PC-9 (cell line): ENCODE measurements around the gene LAMB4. TPM values are rescaled to one million over a fixed set of nuclear protein-coding genes. Genes with fewer than 3 reads are reported as not detected.

Source experiments
- BruUV-seq: library from RNA; stranded (reverse); fragments of 400-500 nt; replicated peaks from 2 replicates; lab custom pipeline; 2021; lab: Mats Ljungman, UMichigan
- CTCF ChIA-PET: fragments of 300-600 bp; sonication (Branson Sonifier 250); formaldehyde crosslinking; loops from one replicate; lab custom pipeline; 2022; ENCODE audit warnings: antibody characterized with exemption; lab: Charles Lee
- POLR2A ChIA-PET: fragments of 300-600 bp; sonication (Branson Sonifier 250); formaldehyde crosslinking; loops from one replicate; lab custom pipeline; 2022; ENCODE audit warnings: antibody characterized with exemption; ENCODE audit not compliant: unreplicated experiment; lab: Charles Lee
- DNase-seq, 2 experiments: peaks; one replicate each; pipeline versions ENCODE4 v3.0.0 to v3.0.0-alpha.2; 2015 to 2022; ENCODE audit warnings: mixed read lengths in 1 of 2
- H2AFZ ChIP-seq: fragments of 200-600 bp; sonication (generic); 2 replicates; pipeline ENCODE4 v1.8.1; 2017; ENCODE audit warnings: antibody characterized with exemption
- H3F3A ChIP-seq: fragments of 200-600 bp; sonication (generic); 2 replicates; pipeline ENCODE4 v1.8.1; 2017; ENCODE audit warnings: antibody characterized with exemption, mild to moderate bottlenecking, low read depth; ENCODE audit not compliant: insufficient read depth
- H3K27ac ChIP-seq: fragments of 200-600 bp; sonication (generic); 2 replicates; pipeline ENCODE4 v1.6.1; 2016; ENCODE audit warnings: mixed run types
- H3K27me3 ChIP-seq: fragments of 200-600 bp; sonication (generic); 2 replicates; pipeline ENCODE4 v1.6.1; 2016; ENCODE audit warnings: low read depth, mixed run types; ENCODE audit not compliant: insufficient read depth
- H3K36me3 ChIP-seq: fragments of 200-600 bp; sonication (generic); 2 replicates; pipeline ENCODE4 v1.6.1; 2016; ENCODE audit warnings: low read depth, mixed run types
- H3K4me1 ChIP-seq: fragments of 200-600 bp; sonication (generic); replicated peaks from 2 replicates; pipeline ENCODE4 v1.6.1; 2016; ENCODE audit warnings: mixed run types; ENCODE audit not compliant: insufficient read depth
- H3K4me2 ChIP-seq: fragments of 200-600 bp; sonication (generic); 2 replicates; pipeline ENCODE4 v1.6.1; 2017; ENCODE audit warnings: mixed run types
- H3K4me3 ChIP-seq: fragments of 200-600 bp; sonication (generic); 2 replicates; pipeline ENCODE4 v1.6.1; 2016; ENCODE audit warnings: mixed run types
- H3K79me2 ChIP-seq: fragments of 200-600 bp; sonication (generic); 2 replicates; pipeline ENCODE4 v1.6.1; 2017; ENCODE audit warnings: low read depth, mixed run types
- H3K9me2 ChIP-seq: fragments of 200-600 bp; sonication (generic); 2 replicates; pipeline ENCODE4 v1.8.1; 2017; ENCODE audit warnings: mild to moderate bottlenecking; ENCODE audit not compliant: insufficient read depth
- H3K9me3 ChIP-seq: fragments of 200-600 bp; sonication (generic); 2 replicates; pipeline ENCODE4 v1.8.1; 2016; ENCODE audit warnings: low read depth; ENCODE audit not compliant: insufficient read depth
- H4K20me1 ChIP-seq: fragments of 200-600 bp; sonication (generic); 2 replicates; pipeline ENCODE4 v1.8.1; 2017; ENCODE audit not compliant: insufficient read depth
- EZH2 ChIP-seq: fragments of 200-600 bp; sonication (generic); IDR thresholded peaks from 2 replicates; pipeline ENCODE4 v1.8.0; 2017; ENCODE audit warnings: antibody characterized with exemption, low read depth
- intact Hi-C: fragments of 100-400 bp; cut with micrococcal nuclease; formaldehyde crosslinking; loops from one replicate; pipeline ENCODE4 v1.10.0; 2022; ENCODE audit not compliant: unreplicated experiment
- total RNA-seq: library from RNA; stranded (reverse); gene quantifications from 2 replicates; pipeline ENCODE4 v1.2.3, GENCODE V29; 2021
- TF ChIP-seq, protein P1 (sequence below): fragments of 200-600 bp; sonication (generic); conservative IDR thresholded peaks from 2 replicates; pipeline ENCODE4 v1.6.1; 2017; ENCODE audit warnings: mixed run types, antibody characterized with exemption, mild to moderate bottlenecking, moderate library complexity

The LAMB4 gene
- total RNA-seq, 1 experiment from 2014 or later = 0.83 TPM

DNA sequence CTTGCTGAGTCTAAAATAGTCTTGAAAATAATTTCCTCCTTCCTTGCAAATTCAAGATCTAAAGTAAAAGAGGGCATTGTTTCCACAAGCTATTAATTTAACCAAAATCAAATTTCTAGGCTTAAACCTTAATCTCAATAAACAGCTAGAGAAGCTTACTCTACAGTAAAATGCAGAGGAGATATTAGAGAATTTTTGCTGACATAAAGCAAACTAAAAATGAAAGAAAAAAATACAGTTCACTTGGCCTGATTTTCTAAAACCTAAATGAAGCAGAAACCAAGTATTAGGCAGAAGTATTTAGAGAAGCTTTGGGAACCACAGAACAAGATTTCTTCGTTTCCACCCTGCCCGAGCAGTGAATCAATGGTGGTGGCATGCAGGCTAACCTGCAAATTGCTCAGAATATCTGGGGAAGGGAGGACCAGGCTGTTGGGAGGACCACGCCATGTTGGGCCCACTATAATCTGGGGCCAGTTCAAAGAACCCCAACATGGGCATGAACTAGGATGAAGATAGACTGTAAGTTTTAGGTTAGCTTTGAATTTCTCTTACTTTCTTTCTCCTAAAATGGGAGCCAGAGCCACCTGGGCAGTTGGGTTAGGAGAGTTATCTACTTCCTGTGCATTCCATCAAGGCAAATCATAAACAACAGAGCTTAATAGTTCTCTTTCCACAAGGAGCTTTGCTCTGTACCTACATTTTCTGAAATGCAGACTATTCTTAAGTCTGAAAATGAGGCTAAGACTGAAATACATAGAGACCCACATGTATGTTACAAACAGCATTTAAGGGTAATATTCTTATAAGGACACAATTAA, 131.3 kb downstream of the LAMB4 start:
- no peak for TF ChIP-seq EZH2
- TF ChIP-seq, protein P1, sequence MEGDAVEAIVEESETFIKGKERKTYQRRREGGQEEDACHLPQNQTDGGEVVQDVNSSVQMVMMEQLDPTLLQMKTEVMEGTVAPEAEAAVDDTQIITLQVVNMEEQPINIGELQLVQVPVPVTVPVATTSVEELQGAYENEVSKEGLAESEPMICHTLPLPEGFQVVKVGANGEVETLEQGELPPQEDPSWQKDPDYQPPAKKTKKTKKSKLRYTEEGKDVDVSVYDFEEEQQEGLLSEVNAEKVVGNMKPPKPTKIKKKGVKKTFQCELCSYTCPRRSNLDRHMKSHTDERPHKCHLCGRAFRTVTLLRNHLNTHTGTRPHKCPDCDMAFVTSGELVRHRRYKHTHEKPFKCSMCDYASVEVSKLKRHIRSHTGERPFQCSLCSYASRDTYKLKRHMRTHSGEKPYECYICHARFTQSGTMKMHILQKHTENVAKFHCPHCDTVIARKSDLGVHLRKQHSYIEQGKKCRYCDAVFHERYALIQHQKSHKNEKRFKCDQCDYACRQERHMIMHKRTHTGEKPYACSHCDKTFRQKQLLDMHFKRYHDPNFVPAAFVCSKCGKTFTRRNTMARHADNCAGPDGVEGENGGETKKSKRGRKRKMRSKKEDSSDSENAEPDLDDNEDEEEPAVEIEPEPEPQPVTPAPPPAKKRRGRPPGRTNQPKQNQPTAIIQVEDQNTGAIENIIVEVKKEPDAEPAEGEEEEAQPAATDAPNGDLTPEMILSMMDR = no peak
- intact Hi-C loops = loop anchor here (5.0 kb wide), 1 partner anchor 108 kb away; no protein-coding TSS in a partner anchor
- ChIA-PET POLR2A (interaction anchor here (0.6 to 0.8 kb wide), 3 partner anchors 13 to 81 kb away, joined by 4 to 6 read pairs (median 4); no protein-coding TSS in a partner anchor), CTCF (interaction anchor here (1.3 kb wide), 1 partner anchor 147 kb away, joined by 3 read pairs; no protein-coding TSS in a partner anchor)
- no peak overlapping the region for H2AFZ ChIP-seq
- H3K27me3 ChIP-seq = no peaks in the 10 kb centered on the region
- peak overlapping the region; percentile 86 for H3K4me2 ChIP-seq
- H3K9me3 ChIP-seq = no peaks in the 10 kb centered on the region
- peak overlapping the region; percentile 75 for H3K27ac ChIP-seq
- peaks cover 34% of the 10 kb centered on the region; the same call in 1 of the 2 replicates for H3K79me2 ChIP-seq
- peak in 1 of 2 experiments; percentile 53 for DNase-seq
- H3K4me3 ChIP-seq = peak overlapping the region; percentile 1; the same call in 1 of the 2 replicates
- H3K36me3 ChIP-seq = peaks cover 12% of the 10 kb centered on the region; the same call in 1 of the 2 replicates
- H4K20me1 ChIP-seq = no peaks in the 10 kb centered on the region
- BruUV-seq = no TSS peak
- no peaks in the 10 kb centered on the region for H3K9me2 ChIP-seq
- H3F3A ChIP-seq = peaks cover 69% of the 10 kb centered on the region
- peaks cover 82% of the 10 kb centered on the region for H3K4me1 ChIP-seq

DNA sequence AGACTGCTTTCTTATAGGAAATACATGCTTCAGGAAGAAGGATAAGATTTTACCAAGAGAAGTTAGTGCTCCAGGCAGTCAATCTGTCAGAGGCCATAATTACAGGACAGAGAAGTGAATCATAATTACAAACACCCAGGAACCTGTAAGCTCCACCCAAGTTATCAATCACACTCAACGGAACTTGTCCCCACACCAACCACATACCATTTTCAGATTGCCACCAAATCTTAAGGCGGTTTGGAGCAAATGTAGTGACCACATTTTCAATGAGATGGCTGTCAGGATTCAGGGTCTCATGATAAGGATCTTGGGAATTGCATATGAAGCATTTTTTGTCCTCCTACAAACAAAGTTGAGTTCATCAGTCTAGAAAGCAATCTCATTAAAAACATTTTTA, 132.0 kb downstream of the LAMB4 start:
- no peaks in the 10 kb centered on the region for H4K20me1 ChIP-seq
- 0 out of 2 replicates have a peak overlapping the region, but pooled peaks have one; percentile 1 for H3K4me3 ChIP-seq
- intact Hi-C loops = loop anchor here (5.0 kb wide), 1 partner anchor 109 kb away; no protein-coding TSS in a partner anchor
- H3K9me2 ChIP-seq = no peaks in the 10 kb centered on the region
- BruUV-seq = no TSS peak
- H3K4me1 ChIP-seq = peaks cover 86% of the 10 kb centered on the region
- no peaks in the 10 kb centered on the region for H3K27me3 ChIP-seq
- TF ChIP-seq EZH2 = no peak
- TF ChIP-seq, protein P1 = no peak
- peaks cover 70% of the 10 kb centered on the region for H3F3A ChIP-seq
- peak overlapping the region; percentile 75 for H3K27ac ChIP-seq
- H3K79me2 ChIP-seq = peaks cover 35% of the 10 kb centered on the region; the same call in 1 of the 2 replicates
- CTCF ChIA-PET = no interaction called here
- no peaks in the 10 kb centered on the region for H3K9me3 ChIP-seq
- H3K36me3 ChIP-seq = peaks cover 18% of the 10 kb centered on the region; the same call in 1 of the 2 replicates
- no peak overlapping the region for H2AFZ ChIP-seq
- H3K4me2 ChIP-seq = peak overlapping the region; percentile 86
- peak in 1 of 2 experiments; percentile 91 for DNase-seq
- POLR2A ChIA-PET = interaction anchor here (0.6 to 0.7 kb wide), 3 partner anchors 143 to 399 kb away, joined by 3 to 4 read pairs (median 3); no protein-coding TSS in a partner anchor

DNA sequence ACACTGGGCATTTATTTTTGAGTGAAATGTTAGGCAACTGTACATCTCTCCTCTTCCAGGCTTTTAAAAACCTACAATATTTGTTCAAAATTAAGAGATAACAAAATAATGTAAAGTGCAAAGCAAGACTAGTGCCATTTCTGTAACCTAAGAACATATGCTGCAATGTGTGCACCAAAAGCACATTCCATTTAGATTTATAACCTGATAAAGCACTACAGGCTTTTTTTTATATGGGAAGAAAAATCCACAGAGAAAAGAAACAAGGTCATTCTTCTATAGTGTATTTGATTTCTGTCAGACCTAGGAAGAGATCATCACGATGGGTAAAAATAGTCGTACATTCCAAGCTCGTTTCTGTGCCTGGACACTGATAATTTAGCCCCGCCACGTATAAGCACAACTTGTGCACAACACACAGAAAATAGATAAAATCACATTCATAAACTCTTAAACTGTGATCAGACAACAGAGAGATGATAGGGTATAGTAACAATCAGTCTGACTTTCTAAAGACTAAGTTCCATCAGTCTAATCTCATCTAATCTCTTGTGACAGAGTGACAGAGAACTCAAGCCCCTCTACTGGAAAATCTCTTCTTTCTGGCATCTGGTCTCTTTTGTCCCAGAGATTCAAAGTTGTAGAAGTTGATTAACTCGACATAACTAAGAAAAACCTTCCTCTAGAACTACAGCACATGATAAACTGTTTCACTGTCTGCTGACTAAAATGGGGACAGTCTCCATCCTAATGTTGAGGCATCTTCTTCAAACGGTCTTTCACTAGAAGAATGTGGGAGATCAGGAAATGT, 133.9 kb downstream of the LAMB4 start:
- H3K36me3 ChIP-seq = peaks cover 29% of the 10 kb centered on the region
- H3K4me1 ChIP-seq = peaks cover 78% of the 10 kb centered on the region
- no peaks in the 10 kb centered on the region for H3K9me3 ChIP-seq
- DNase-seq = peak in 1 of 2 experiments; percentile 83
- H3K79me2 ChIP-seq = peaks cover 21% of the 10 kb centered on the region; the same call in 1 of the 2 replicates
- peak overlapping the region; percentile 11; the same call in 1 of the 2 replicates for H3K4me3 ChIP-seq
- BruUV-seq = no TSS peak
- H3F3A ChIP-seq = peaks cover 70% of the 10 kb centered on the region
- intact Hi-C loops = loop anchor here (1.0 to 5.0 kb wide), 2 partner anchors 111 to 150 kb away; no protein-coding TSS in a partner anchor
- peak overlapping the region; percentile 86 for H3K4me2 ChIP-seq
- H3K9me2 ChIP-seq = no peaks in the 10 kb centered on the region
- peak overlapping the region; percentile 75 for H3K27ac ChIP-seq
- ChIA-PET POLR2A (interaction anchor here (0.6 kb wide), 1 partner anchor 554 kb away, joined by 3 read pairs; no protein-coding TSS in a partner anchor), CTCF (interaction anchor here (0.5 to 1.0 kb wide), 2 partner anchors 42 to 118 kb away, joined by 3 to 5 read pairs; no protein-coding TSS in a partner anchor)
- no peaks in the 10 kb centered on the region for H3K27me3 ChIP-seq
- H4K20me1 ChIP-seq = no peaks in the 10 kb centered on the region
- no peak overlapping the region for H2AFZ ChIP-seq
- TF ChIP-seq, protein P1 = no peak
- TF ChIP-seq EZH2 = no peak
